AG08395 (cell line): ENCODE results near the gene MMP26.
"Not testable (repeated sequence)": the region's sequence is repeated elsewhere in the genome, so short reads cannot be mapped to it uniquely, and the experiment has no call there.

ENCODE experiments used
- DNase-seq: peaks from one replicate; pipeline ENCODE4 v3.0.0; 2012; ENCODE audit warnings: mixed read lengths, low spot score

Gene MMP26

DNA sequence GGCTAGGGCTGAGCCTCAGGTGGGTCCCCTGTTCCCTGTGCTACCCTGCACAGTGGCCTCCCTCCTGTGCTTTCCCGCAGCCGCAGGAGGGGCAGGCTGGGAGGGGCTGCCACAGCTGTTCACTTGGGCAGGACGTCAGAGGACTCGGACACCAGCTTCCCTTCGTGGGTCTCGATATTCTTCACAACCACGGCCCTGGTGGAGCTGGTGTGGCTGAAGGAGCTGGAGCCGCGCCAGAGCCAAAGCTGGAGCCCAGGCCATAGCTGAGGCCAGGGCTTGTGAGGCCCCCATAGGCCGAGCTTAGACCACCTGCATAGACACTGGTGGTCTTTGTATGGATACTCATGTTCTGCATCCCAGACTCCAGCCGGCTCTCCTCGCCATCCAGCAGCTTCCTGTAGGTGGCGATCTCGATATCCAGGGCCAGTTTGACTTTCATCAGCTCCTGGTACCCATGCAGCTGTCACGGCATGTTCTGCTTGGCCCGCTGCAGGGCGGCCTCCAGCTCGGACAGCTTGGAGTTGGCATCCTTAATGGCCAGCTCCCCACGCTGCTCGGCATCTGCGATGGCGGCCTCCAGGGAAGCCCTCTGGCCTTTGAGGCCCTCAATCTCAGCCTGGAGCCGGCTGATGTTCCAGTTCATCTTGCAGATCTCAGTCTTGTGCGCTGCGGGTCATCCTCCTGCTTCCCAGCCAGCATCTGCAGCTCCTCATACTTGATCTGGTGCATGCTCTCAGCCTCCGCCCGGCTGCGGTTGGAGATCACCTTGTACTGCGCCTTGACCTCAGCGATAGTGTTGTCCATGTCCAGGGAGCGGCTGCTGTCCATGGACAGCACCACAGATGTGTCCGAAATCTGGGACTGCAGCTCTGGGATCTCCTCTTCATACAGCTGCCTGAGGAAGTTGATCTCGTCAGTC, 18.3 kb downstream of the MMP26 start:
- DNase-seq, result not testable (repeated sequence)

DNA sequence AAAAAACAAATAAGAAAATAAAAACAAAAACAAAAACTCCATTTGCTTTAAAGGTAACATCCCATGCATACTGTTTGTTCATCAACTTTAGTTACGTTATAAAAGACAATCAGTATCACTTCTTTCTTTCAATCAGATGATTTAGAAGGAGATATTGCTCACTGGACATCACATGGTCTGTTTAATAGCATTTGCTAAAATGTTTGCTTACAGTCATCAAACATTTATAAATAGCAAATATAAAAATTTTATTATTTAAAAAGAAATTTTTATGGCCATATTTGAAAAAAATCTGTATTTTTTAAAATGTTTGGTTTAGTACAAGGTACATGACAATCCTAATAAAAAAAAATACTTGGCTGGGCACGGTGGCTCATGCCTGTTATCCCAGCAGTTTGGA, 22.6 kb downstream of the MMP26 start:
- DNase-seq, result no peak

DNA sequence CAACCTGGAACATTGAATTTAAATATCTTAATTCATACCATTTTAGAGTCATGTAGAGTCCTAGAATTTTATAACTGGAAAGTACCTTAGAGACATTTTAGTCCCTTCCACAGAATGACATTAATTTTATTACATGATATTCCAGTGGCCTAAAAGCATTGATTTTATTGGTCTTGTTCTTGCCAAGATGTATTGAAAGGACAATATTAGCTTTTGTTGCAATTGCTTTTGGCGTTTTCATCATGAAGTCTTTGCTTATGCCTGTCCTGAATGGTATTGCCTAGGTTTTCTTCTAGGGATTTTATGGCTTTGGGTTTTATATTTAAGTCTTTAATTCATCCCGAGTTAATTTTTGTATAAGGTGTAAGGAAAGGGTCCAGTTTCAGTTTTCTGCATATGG, 36.2 kb downstream of the MMP26 start:
- DNase-seq, result no peak

DNA sequence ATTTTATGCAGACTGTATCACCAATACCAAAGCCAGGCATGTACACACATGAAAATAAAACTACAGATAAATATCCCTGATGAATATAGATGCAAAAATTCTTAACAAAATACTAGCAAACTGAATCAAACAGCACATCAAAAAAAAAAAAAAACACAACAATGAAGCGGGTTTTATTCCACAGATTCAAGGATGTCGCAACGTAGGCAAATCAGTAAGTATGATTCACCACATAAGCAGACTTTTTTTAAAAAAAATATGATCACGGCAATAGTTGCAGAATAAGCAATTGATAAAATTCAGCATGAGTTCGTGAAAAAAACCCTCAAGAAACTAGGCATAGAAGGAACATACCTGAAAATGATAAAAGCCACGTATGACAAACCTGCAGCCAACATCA, 43.9 kb downstream of the MMP26 start:
- no peak for DNase-seq

GRCh38 chr11:4751201-4751600, 46.6 kb downstream of the MMP26 start:
- no peak for DNase-seq
